Neural cell (in vitro differentiated cells): Measurements from ENCODE around the gene SNRPA1. TPM values are rescaled to one million over a fixed set of nuclear protein-coding genes. Genes with fewer than 3 reads are reported as not detected.

ENCODE experiments used
- H2AFZ ChIP-seq: fragments of 200-600, 300-800 bp; sonication (generic), shearing (Covaris generic); 2 replicates; pipeline ENCODE4 v1.6.0; 2014; ENCODE audit warnings: low read depth, mild to moderate bottlenecking, antibody characterized with exemption, low read length, moderate library complexity
- H3F3A ChIP-seq: fragments of 200-600 bp; shearing (Covaris generic); 2 replicates; pipeline ENCODE4 v1.6.1; 2016; ENCODE audit warnings: mild to moderate bottlenecking, moderate library complexity, mixed read lengths, antibody characterized with exemption, low read length; ENCODE audit not compliant: insufficient read depth, poor library complexity, severe bottlenecking
- H3K27ac ChIP-seq: fragments of 200-600, 300-800 bp; sonication (generic), shearing (Covaris generic); 2 replicates; pipeline ENCODE4 v1.5.1; 2014; ENCODE audit warnings: mild to moderate bottlenecking, low read length, moderate library complexity
- H3K27me3 ChIP-seq: fragments of 300-800, 200-600 bp; sonication (generic), shearing (Covaris generic); 2 replicates; pipeline ENCODE4 v1.6.0; 2014; ENCODE audit warnings: mild to moderate bottlenecking, low read depth, low read length, moderate library complexity; ENCODE audit not compliant: insufficient read depth
- H3K36me3 ChIP-seq: fragments of 300-800, 200-600 bp; sonication (generic), shearing (Covaris generic); 2 replicates; pipeline ENCODE4 v1.5.1; 2014; ENCODE audit warnings: mild to moderate bottlenecking, antibody characterized with exemption, low read length, moderate library complexity; ENCODE audit not compliant: insufficient read depth
- H3K4me2 ChIP-seq: fragments of 300-800, 200-600 bp; sonication (generic), shearing (Covaris generic); 2 replicates; pipeline ENCODE4 v1.6.0; 2014; ENCODE audit warnings: mild to moderate bottlenecking, low read length
- H3K4me3 ChIP-seq: fragments of 300-800, 200-600 bp; sonication (generic), shearing (Covaris generic); 2 replicates; pipeline ENCODE4 v1.5.1; 2014; ENCODE audit warnings: mild to moderate bottlenecking, low read length, moderate library complexity
- H3K79me2 ChIP-seq: fragments of 200-600 bp; shearing (Covaris generic); replicated peaks from 2 replicates; pipeline ENCODE4 v1.6.0; 2014; ENCODE audit warnings: mild to moderate bottlenecking, low read length, moderate library complexity; ENCODE audit not compliant: insufficient read depth
- H3K9ac ChIP-seq: fragments of 300-800, 200-600 bp; sonication (generic), shearing (Covaris generic); 2 replicates; pipeline ENCODE4 v1.6.1; 2016; ENCODE audit warnings: mild to moderate bottlenecking, low read length, mixed read lengths
- H3K9me2 ChIP-seq: fragments of 200-600 bp; shearing (Covaris generic); 2 replicates; pipeline ENCODE4 v1.6.1; 2016; ENCODE audit warnings: mild to moderate bottlenecking, low read length, mixed read lengths; ENCODE audit not compliant: insufficient read depth
- H3K9me3 ChIP-seq: fragments of 200-600, 300-800 bp; sonication (generic), shearing (Covaris generic); 2 replicates; pipeline ENCODE4 v1.6.1; 2016; ENCODE audit warnings: mild to moderate bottlenecking, mixed run types, low read length, moderate library complexity, mixed read lengths
- H4K20me1 ChIP-seq: fragments of 200-600 bp; shearing (Covaris generic); 2 replicates; pipeline ENCODE4 v1.6.1; 2016; ENCODE audit warnings: mild to moderate bottlenecking, mixed run types; ENCODE audit not compliant: insufficient read depth
- CTCF ChIP-seq: fragments of 450-650 bp; IDR thresholded peaks from 2 replicates; pipeline ENCODE4 v1.5.1; 2014; ENCODE audit warnings: antibody characterized with exemption, mild to moderate bottlenecking, moderate library complexity; ENCODE audit not compliant: poor library complexity, severe bottlenecking
- EP300 ChIP-seq: fragments of 450-650 bp; conservative IDR thresholded peaks from 2 replicates; pipeline ENCODE4 v1.6.1; 2014; ENCODE audit warnings: antibody characterized with exemption, mild to moderate bottlenecking, moderate library complexity; ENCODE audit not compliant: poor library complexity, severe bottlenecking
- EZH2 ChIP-seq: fragments of 200-600, 300-800 bp; shearing (Covaris generic), sonication (generic); IDR thresholded peaks from 2 replicates; pipeline ENCODE4 v1.6.1; 2014; ENCODE audit warnings: antibody characterized with exemption, low read length, borderline replicate concordance, mild to moderate bottlenecking; ENCODE audit not compliant: insufficient read depth, poor library complexity, severe bottlenecking
- MXI1 ChIP-seq: fragments of 450-650 bp; conservative IDR thresholded peaks from 2 replicates; pipeline ENCODE4 v1.6.1; 2014; ENCODE audit warnings: antibody characterized with exemption, mild to moderate bottlenecking; ENCODE audit not compliant: poor library complexity, severe bottlenecking
- POLR2AphosphoS5 ChIP-seq: IDR thresholded peaks from 2 replicates; pipeline ENCODE4 v1.6.1; 2012
- RAD21 ChIP-seq: fragments of 450-650 bp; conservative IDR thresholded peaks from 2 replicates; pipeline ENCODE4 v1.6.1; 2014; ENCODE audit warnings: antibody characterized with exemption, mild to moderate bottlenecking, moderate library complexity
- REST ChIP-seq: IDR thresholded peaks from 2 replicates; pipeline ENCODE4 v1.6.1; 2012; ENCODE audit warnings: borderline replicate concordance
- SMC3 ChIP-seq: fragments of 450-650 bp; conservative IDR thresholded peaks from 2 replicates; pipeline ENCODE4 v1.6.1; 2014; ENCODE audit warnings: antibody characterized with exemption, mild to moderate bottlenecking, moderate library complexity; ENCODE audit not compliant: poor library complexity
- TAF1 ChIP-seq: IDR thresholded peaks from 2 replicates; pipeline ENCODE4 v1.6.1; 2012; ENCODE audit warnings: low read depth
- polyA plus RNA-seq: library from polyadenylated mRNA; depleted of rRNA; stranded (reverse); fragments of >200 nt; gene quantifications from 2 replicates; pipeline ENCODE4 v1.2.3, GENCODE V29; 2014

The SNRPA1 gene
- polyA plus RNA-seq, 1 donor from 2014 or later = 53.6 TPM

- H3K79me2 ChIP-seq = no peaks in the 10 kb centered on the region
- no peaks in the 10 kb centered on the region for H3K36me3 ChIP-seq
- H3F3A ChIP-seq = no peaks in the 10 kb centered on the region
- no peaks in the 10 kb centered on the region for H3K9me2 ChIP-seq
- no peaks in the 10 kb centered on the region for H4K20me1 ChIP-seq
- H3K4me3 ChIP-seq = no peak overlapping the region
- no peak overlapping the region for H2AFZ ChIP-seq
- no peaks in the 10 kb centered on the region for H3K9me3 ChIP-seq
- H3K27ac ChIP-seq = no peak overlapping the region
- no peak overlapping the region for H3K9ac ChIP-seq
- no peak for TF ChIP-seq EP300
- TF ChIP-seq RAD21 = no peak
- no peak for TF ChIP-seq TAF1
- TF ChIP-seq POLR2AphosphoS5 = no peak
- H3K27me3 ChIP-seq = no peaks in the 10 kb centered on the region
- no peak overlapping the region for H3K4me2 ChIP-seq
Observed at GRCh38 chr15:101322016-101322695, 27.1 kb upstream of the SNRPA1 start.

GRCh38 chr15:101320501-101321052, 25.5 kb upstream of the SNRPA1 start:
- H3K9ac ChIP-seq = no peak overlapping the region
- no peak overlapping the region for H3K27ac ChIP-seq
- no peak for TF ChIP-seq EZH2
- TF ChIP-seq POLR2AphosphoS5 = no peak
- TF ChIP-seq MXI1 = no peak
- TF ChIP-seq CTCF = no peak
- no peak for TF ChIP-seq RAD21
- no peak for TF ChIP-seq REST
- no peak for TF ChIP-seq EP300
- no peak for TF ChIP-seq TAF1
- TF ChIP-seq SMC3 = no peak
- H3K36me3 ChIP-seq = no peaks in the 10 kb centered on the region
- H4K20me1 ChIP-seq = no peaks in the 10 kb centered on the region
- no peaks in the 10 kb centered on the region for H3F3A ChIP-seq
- H3K79me2 ChIP-seq = no peaks in the 10 kb centered on the region
- no peaks in the 10 kb centered on the region for H3K9me3 ChIP-seq
- no peak overlapping the region for H3K4me3 ChIP-seq
- no peak overlapping the region for H3K4me2 ChIP-seq
- H3K27me3 ChIP-seq = no peaks in the 10 kb centered on the region
- no peaks in the 10 kb centered on the region for H3K9me2 ChIP-seq
- no peak overlapping the region for H2AFZ ChIP-seq
